CD4-positive, alpha-beta T cell (primary cell): ENCODE results near the gene NCAPD2. TPM values are rescaled to one million over a fixed set of nuclear protein-coding genes. Genes with fewer than 3 reads are reported as not detected.
A peak's percentile ranks its signal among the peaks of the same experiment; 100 is the strongest.

Experiments
- ATAC-seq: fragments of 200-7000 bp; cut with Tn5 transposase; one replicate; pipeline ENCODE4 v1.10.0; 2022; ENCODE audit warnings: mild to moderate bottlenecking; ENCODE audit not compliant: poor library complexity
- CTCF ChIA-PET: fragments of 350-600 bp; sonication (Branson Sonifier 250); formaldehyde crosslinking; loops from one replicate; lab custom pipeline; 2021; ENCODE audit warnings: antibody characterized with exemption, inconsistent platforms; lab: Charles Lee
- POLR2A ChIA-PET: fragments of 350-600 bp; sonication (Branson Sonifier 250); formaldehyde crosslinking; loops from one replicate; lab custom pipeline; 2021; ENCODE audit warnings: antibody characterized with exemption, inconsistent platforms; lab: Charles Lee
- DNase-seq, 14 experiments: peaks; one replicate each; pipeline ENCODE4 v3.0.0-alpha.2; 2013 to 2020; ENCODE audit warnings: mixed read lengths in 2 of 14
- H3K27ac ChIP-seq, 2 donors: one replicate each; pipeline versions ENCODE4 v1.5.1 to v1.7.0; 2013; ENCODE audit warnings: low read length in 2 of 2, low read depth in 1 of 2, mild to moderate bottlenecking in 1 of 2
- H3K27me3 ChIP-seq, 2 experiments: 1 replicate in 1 of 2; 2 replicates in 1 of 2; pipeline versions ENCODE4 v1.6.1 to v1.7.0; 2013; ENCODE audit warnings: low read length in 2 of 2, control low read depth in 1 of 2, mild to moderate bottlenecking in 1 of 2, moderate library complexity in 1 of 2; ENCODE audit not compliant: insufficient read depth in 2 of 2, control insufficient read depth in 1 of 2
- H3K36me3 ChIP-seq: one replicate; pipeline ENCODE4 v1.6.1; 2013; ENCODE audit warnings: low read length, control low read depth; ENCODE audit not compliant: insufficient read depth
- H3K4me1 ChIP-seq: one replicate; pipeline ENCODE4 v1.6.1; 2013; ENCODE audit warnings: low read length, control low read depth; ENCODE audit not compliant: insufficient read depth
- H3K4me3 ChIP-seq: one replicate; pipeline ENCODE4 v1.5.1; 2013; ENCODE audit warnings: mild to moderate bottlenecking, low read length, moderate library complexity
- H3K9me3 ChIP-seq, 2 experiments: 1 replicate in 1 of 2; 2 replicates in 1 of 2; pipeline versions ENCODE4 v1.6.1 to v1.7.0; 2013; ENCODE audit warnings: low read length in 2 of 2, mild to moderate bottlenecking in 2 of 2, control low read depth in 1 of 2, moderate library complexity in 1 of 2; ENCODE audit not compliant: control insufficient read depth in 1 of 2, insufficient read depth in 1 of 2
- H3K27ac Mint-ChIP-seq: one replicate; pipeline ENCODE4 v1.8.0; 2020; ENCODE audit warnings: mixed read lengths
- H3K27me3 Mint-ChIP-seq: one replicate; pipeline ENCODE4 v1.8.0; 2021; ENCODE audit warnings: mixed read lengths
- H3K36me3 Mint-ChIP-seq: one replicate; pipeline ENCODE4 v1.8.0; 2021; ENCODE audit warnings: low read depth, mixed read lengths
- H3K4me1 Mint-ChIP-seq: one replicate; pipeline ENCODE4 v1.8.0; 2021; ENCODE audit warnings: low read depth, mixed read lengths
- H3K4me3 Mint-ChIP-seq: one replicate; pipeline ENCODE4 v1.8.0; 2020; ENCODE audit warnings: mild to moderate bottlenecking, mixed read lengths
- H3K9me3 Mint-ChIP-seq: one replicate; pipeline ENCODE4 v1.8.0; 2020; ENCODE audit warnings: mixed read lengths
- CTCF ChIP-seq: fragments of 200-600 bp; IDR thresholded peaks from one replicate; pipeline ENCODE4 v1.8.0; 2022; ENCODE audit warnings: antibody characterized with exemption, mild to moderate bottlenecking
- intact Hi-C, 2 experiments: fragments of 100-400 bp; cut with DNase I in 1 of 2; cut with micrococcal nuclease in 1 of 2; formaldehyde crosslinking; loops; one replicate each; pipeline versions ENCODE4 v1.15.1 to v1.9.0; 2023 to 2025; cut with DNase I, micrococcal nuclease
- total RNA-seq, 174 experiments: library from RNA in 2 of 174; stranded (reverse) in 2 of 174; gene quantifications; one replicate each; pipeline ENCODE4 v1.2.3 and lab custom pipeline; 2021 to 2026

The NCAPD2 gene
- total RNA-seq, 2 experiments from 2014 or later: 13.7 to 14.9 TPM

GRCh38 chr12:6551496-6552139 is 57.7 kb downstream of the NCAPD2 start:
- peaks cover 40% of the 10 kb centered on the region for H3K4me1 Mint-ChIP-seq
- intact Hi-C loops: no loop called here
- no peak overlapping the region for H3K4me3 ChIP-seq
- ChIA-PET POLR2A (interaction anchor here (0.8 to 1.1 kb wide), 3 partner anchors 11 to 18 kb away, joined by 3 read pairs; partner anchors contain the start of gene GAPDH), CTCF (interaction anchor here (1.1 to 2.1 kb wide), 2 partner anchors 14 to 128 kb away, joined by 3 to 5 read pairs; no protein-coding TSS in a partner anchor)
- TF ChIP-seq CTCF: no peak
- H3K27me3 Mint-ChIP-seq: no peaks in the 10 kb centered on the region
- no peak overlapping the region for H3K4me3 Mint-ChIP-seq
- H3K27ac Mint-ChIP-seq: peak overlapping the region; percentile 7
- ATAC-seq (no peak), DNase-seq (no peak)
- peaks cover 64% of the 10 kb centered on the region for H3K36me3 Mint-ChIP-seq
- H3K27ac ChIP-seq: no peak overlapping the region
- H3K4me1 ChIP-seq: peaks cover 67% of the 10 kb centered on the region
- no peaks in the 10 kb centered on the region for H3K9me3 ChIP-seq
- no peaks in the 10 kb centered on the region for H3K9me3 Mint-ChIP-seq
- peaks cover 67% of the 10 kb centered on the region for H3K36me3 ChIP-seq
- no peaks in the 10 kb centered on the region for H3K27me3 ChIP-seq

GRCh38 chr12:6552140-6552551 is 58.2 kb downstream of the NCAPD2 start:
- ChIA-PET CTCF (interaction anchor here (1.1 to 2.1 kb wide), 3 partner anchors 11 to 128 kb away, joined by 3 to 5 read pairs (median 5); no protein-coding TSS in a partner anchor), POLR2A (interaction anchor here (0.8 to 1.4 kb wide), 3 partner anchors 10 to 18 kb away, joined by 3 to 4 read pairs (median 3); partner anchors contain the start of gene GAPDH)
- no peak for DNase-seq
- peak overlapping the region; percentile 7 for H3K27ac Mint-ChIP-seq
- H3K27me3 ChIP-seq: no peaks in the 10 kb centered on the region
- H3K4me1 Mint-ChIP-seq: peaks cover 44% of the 10 kb centered on the region
- peak overlapping the region; percentile 69 for H3K4me3 Mint-ChIP-seq
- no peaks in the 10 kb centered on the region for H3K9me3 ChIP-seq
- H3K9me3 Mint-ChIP-seq: no peaks in the 10 kb centered on the region
- ATAC-seq: no peak
- intact Hi-C loops: no loop called here
- no peak for TF ChIP-seq CTCF
- H3K36me3 ChIP-seq: peaks cover 67% of the 10 kb centered on the region
- peaks cover 72% of the 10 kb centered on the region for H3K4me1 ChIP-seq
- peaks cover 60% of the 10 kb centered on the region for H3K36me3 Mint-ChIP-seq
- no peak overlapping the region for H3K27ac ChIP-seq
- no peak overlapping the region for H3K4me3 ChIP-seq
- H3K27me3 Mint-ChIP-seq: no peaks in the 10 kb centered on the region

- H3K4me3 ChIP-seq: no peak overlapping the region
- TF ChIP-seq CTCF: no peak
- Mint-ChIP-seq H3K4me3 (peak overlapping the region; percentile 70), H3K27ac (peak overlapping the region; percentile 26), H3K36me3 (peaks cover 53% of the 10 kb centered on the region), H3K9me3 (no peaks in the 10 kb centered on the region), H3K27me3 (no peaks in the 10 kb centered on the region), H3K4me1 (peaks cover 49% of the 10 kb centered on the region)
- no peak for DNase-seq
- no peak for ATAC-seq
- ChIA-PET POLR2A (interaction anchor here (0.6 to 1.6 kb wide), 7 partner anchors 11 to 560 kb away, joined by 3 to 5 read pairs (median 4); partner anchors contain the start of gene VAMP1), CTCF (interaction anchor here (0.7 to 2.8 kb wide), 15 partner anchors 10 to 384 kb away, joined by 3 to 9 read pairs (median 4); partner anchors contain the start of genes GAPDH and NOP2)
- no peaks in the 10 kb centered on the region for H3K9me3 ChIP-seq
- intact Hi-C loops: no loop called here
- peaks cover 83% of the 10 kb centered on the region for H3K4me1 ChIP-seq
- H3K27me3 ChIP-seq: no peaks in the 10 kb centered on the region
- H3K27ac ChIP-seq: no peak overlapping the region
- peaks cover 59% of the 10 kb centered on the region for H3K36me3 ChIP-seq
Observed at GRCh38 chr12:6553051-6553868, 59.4 kb downstream of the NCAPD2 start.
